Keratinocyte (primary cell): Measurements from ENCODE around the gene RCSD1.

ENCODE experiments used
- EZH2 ChIP-seq: IDR thresholded peaks from one replicate; pipeline ENCODE4 v1.6.1; 2012; ENCODE audit warnings: inconsistent platforms, mild to moderate bottlenecking, low read length, moderate library complexity
- TF ChIP-seq, protein P1 (sequence below), 3 experiments: IDR thresholded peaks in 1 of 3; conservative IDR thresholded peaks in 1 of 3; optimal IDR thresholded peaks in 1 of 3; 2 replicates in 2 of 3; 3 replicates in 1 of 3; pipeline versions ENCODE3 to v1.5.1; 2011; ENCODE audit warnings: low read length in 3 of 3, mild to moderate bottlenecking in 3 of 3, moderate library complexity in 2 of 3, control low read depth in 1 of 3, inconsistent platforms in 1 of 3; ENCODE audit not compliant: insufficient read depth in 2 of 3; ENCODE audit errors: extremely low read depth in 1 of 3

DNA sequence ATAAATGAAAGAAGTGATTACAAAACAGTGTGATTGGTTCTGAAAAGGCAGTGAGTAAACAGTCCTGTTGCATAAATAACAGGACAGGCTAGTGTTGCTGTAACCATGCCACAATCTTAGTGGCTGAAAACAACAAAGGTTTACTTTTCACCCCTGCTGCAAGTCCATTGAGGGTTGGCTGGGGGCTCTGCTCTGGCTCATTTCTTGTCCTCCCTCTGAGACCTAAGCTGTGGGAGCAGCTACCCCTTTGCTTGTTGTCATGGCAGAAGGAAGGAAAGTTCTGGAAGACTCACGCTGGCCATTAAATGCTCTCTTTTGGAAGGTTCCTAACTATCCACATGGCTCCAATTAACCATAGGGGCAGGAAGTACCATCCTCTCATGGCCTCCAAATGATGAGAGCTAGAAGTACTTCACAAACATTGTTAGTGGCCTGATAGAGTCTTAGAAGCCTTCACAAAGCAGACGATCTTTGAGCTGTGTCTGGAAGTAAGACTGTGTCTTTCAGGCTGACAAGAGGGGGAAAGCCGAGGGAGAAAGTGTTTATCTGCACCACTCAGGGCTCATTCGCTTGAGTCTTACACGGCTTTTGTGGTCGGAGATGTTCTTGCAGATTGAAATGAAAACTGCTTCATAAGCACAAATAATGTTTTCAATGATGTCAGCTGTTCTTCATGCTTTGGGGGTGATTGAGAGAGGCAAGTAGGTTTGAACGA, 11.9 kb downstream of the RCSD1 start:
- no peak for TF ChIP-seq EZH2
- TF ChIP-seq, protein P1, sequence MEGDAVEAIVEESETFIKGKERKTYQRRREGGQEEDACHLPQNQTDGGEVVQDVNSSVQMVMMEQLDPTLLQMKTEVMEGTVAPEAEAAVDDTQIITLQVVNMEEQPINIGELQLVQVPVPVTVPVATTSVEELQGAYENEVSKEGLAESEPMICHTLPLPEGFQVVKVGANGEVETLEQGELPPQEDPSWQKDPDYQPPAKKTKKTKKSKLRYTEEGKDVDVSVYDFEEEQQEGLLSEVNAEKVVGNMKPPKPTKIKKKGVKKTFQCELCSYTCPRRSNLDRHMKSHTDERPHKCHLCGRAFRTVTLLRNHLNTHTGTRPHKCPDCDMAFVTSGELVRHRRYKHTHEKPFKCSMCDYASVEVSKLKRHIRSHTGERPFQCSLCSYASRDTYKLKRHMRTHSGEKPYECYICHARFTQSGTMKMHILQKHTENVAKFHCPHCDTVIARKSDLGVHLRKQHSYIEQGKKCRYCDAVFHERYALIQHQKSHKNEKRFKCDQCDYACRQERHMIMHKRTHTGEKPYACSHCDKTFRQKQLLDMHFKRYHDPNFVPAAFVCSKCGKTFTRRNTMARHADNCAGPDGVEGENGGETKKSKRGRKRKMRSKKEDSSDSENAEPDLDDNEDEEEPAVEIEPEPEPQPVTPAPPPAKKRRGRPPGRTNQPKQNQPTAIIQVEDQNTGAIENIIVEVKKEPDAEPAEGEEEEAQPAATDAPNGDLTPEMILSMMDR (optimal IDR thresholded peaks at IDR 0.05 in 1 of 3, IDR thresholded peaks at IDR 0.05 in 1 of 3, conservative IDR thresholded peaks at IDR 0.05 in 1 of 3; ENCODE audit: extremely low read depth in 1 of 3, insufficient read depth in 2 of 3, low read length in 3 of 3): no peak
